Upper lobe of left lung (tissue), 6 donors: Measurements from ENCODE around the gene CBX2. TPM values are rescaled to one million over a fixed set of nuclear protein-coding genes. Genes with fewer than 3 reads are reported as not detected.

Experiments used
- ATAC-seq, 2 donors: fragments of 200-7000 bp; cut with Tn5 transposase; one replicate each; pipeline ENCODE4 v1.9.1; 2022; ENCODE audit warnings: mild to moderate bottlenecking in 2 of 2, moderate library complexity in 2 of 2; ENCODE audit not compliant: low FRiP score in 2 of 2
- DNase-seq, 2 donors: peaks; one replicate each; pipeline ENCODE4 v3.0.0-alpha.2; 2019 to 2020
- H3K27ac ChIP-seq, 4 donors: fragments of 200-600 bp; sonication (generic); one replicate each; pipeline ENCODE4 v1.5.1; 2016 to 2019
- H3K27me3 ChIP-seq, 4 donors: fragments of 200-600 bp; sonication (generic); one replicate each; pipeline ENCODE4 v1.5.1; 2017 to 2019
- H3K36me3 ChIP-seq, 4 donors: fragments of 200-600 bp; sonication (generic); one replicate each; pipeline ENCODE4 v1.5.1; 2016 to 2019
- H3K4me1 ChIP-seq, 4 donors: fragments of 200-600 bp; sonication (generic); one replicate each; pipeline ENCODE4 v1.5.1; 2018 to 2019
- H3K4me3 ChIP-seq, 4 donors: fragments of 200-600 bp; sonication (generic); one replicate each; pipeline ENCODE4 v1.5.1; 2017 to 2019; ENCODE audit warnings: mild to moderate bottlenecking in 2 of 4, moderate library complexity in 1 of 4
- H3K9me3 ChIP-seq, 4 donors: fragments of 200-600 bp; sonication (generic); one replicate each; pipeline ENCODE4 v1.5.1; 2018 to 2019
- EP300 ChIP-seq, 4 donors: sonication (generic); formaldehyde crosslinking; IDR thresholded peaks; one replicate each; pipeline ENCODE4 v1.5.1; 2017; ENCODE audit warnings: antibody characterized with exemption in 4 of 4, control low read depth in 2 of 4
- POLR2A ChIP-seq, 4 donors: fragments of 450-650 bp; IDR thresholded peaks; one replicate each; pipeline ENCODE4 v1.5.1; 2016 to 2017; ENCODE audit warnings: antibody characterized with exemption in 4 of 4, mild to moderate bottlenecking in 2 of 4
- POLR2AphosphoS5 ChIP-seq, 2 donors: sonication (generic); formaldehyde crosslinking; IDR thresholded peaks; one replicate each; pipeline ENCODE4 v1.5.1; 2017; ENCODE audit warnings: antibody characterized with exemption in 2 of 2
- WGBS, 2 donors: methylation state at CpG; one replicate each; pipeline ENCODE4 v1.1.5; 2017 to 2018; 5-methylcytosine and 5-hydroxymethylcytosine counted together
- total RNA-seq, 6 donors: library from RNA; depleted of rRNA in 4 of 6; stranded (reverse); fragments of >200 nt in 4 of 6; gene quantifications; one replicate each; pipeline versions ENCODE4 v1.1.0 to v1.2.1, GENCODE V29; 2016 to 2021
- TF ChIP-seq, protein P1 (sequence below), 6 experiments: fragments of 450-650 bp in 4 of 6; fragments of 200-600 bp in 2 of 6; sonication (generic) in 2 of 6; IDR thresholded peaks; one replicate each; pipeline ENCODE4 v1.5.1; 2016 to 2019; ENCODE audit warnings: antibody characterized with exemption in 6 of 6
- donor health status: DM: no; HTN: no; CAD: no; lungs with moderate emphysema.
- donor health status: DM: no; HTN: yes; CAD: no; lungs with severe emphysema.

The CBX2 gene
- total RNA-seq, 6 donors from 2014 or later: 0.89 to 4.7 (median 1.5) TPM

DNA sequence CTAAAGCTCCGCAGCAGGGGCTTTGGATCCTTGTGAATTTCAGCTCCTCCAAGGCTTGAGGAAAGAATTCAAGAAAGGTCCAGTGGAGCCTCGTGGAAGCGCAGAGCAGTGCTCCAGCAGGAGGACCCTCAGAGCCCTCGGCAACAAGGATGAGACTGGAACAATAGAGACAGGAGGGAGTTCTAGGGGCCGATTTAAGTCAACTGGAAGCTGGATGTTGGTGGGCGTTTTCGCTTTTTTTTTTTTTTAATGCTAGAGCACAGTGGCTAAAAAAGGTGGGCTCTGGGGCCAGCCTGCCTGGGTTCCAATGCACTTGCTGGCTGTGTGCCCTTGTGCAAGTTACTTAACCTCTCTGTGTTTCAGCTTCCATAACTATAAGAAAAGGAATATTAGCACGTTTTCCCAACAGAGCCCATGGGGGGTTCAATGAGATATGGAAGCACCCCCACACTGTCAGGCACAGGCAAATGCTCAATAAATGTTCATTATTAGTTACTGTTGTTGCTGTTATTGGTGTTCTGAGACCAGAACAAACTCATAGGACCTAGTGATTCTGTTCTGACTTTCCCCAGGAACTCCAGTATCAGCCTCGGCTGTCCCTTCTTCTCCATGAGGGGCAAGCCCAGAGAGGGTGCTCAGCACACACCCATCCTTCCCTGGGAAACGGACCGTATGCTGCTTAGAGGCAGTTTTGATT is 24.2 kb downstream of the CBX2 start:
- no peaks in the 10 kb centered on the region for H3K9me3 ChIP-seq
- DNase-seq (no peak), ATAC-seq (no peak)
- no peak overlapping the region for H3K27ac ChIP-seq
- H3K27me3 ChIP-seq: peaks cover 8 to 95% (median 80%) of the 10 kb centered on the region in 4 donors
- 17 to 20% methylated on average over 11 of the region's 11 CpGs for WGBS, 2 donors
- no peak overlapping the region for H3K4me3 ChIP-seq
- H3K4me1 ChIP-seq: peaks cover 48 to 65% (median 51%) of the 10 kb centered on the region in 4 donors
- no peak for TF ChIP-seq POLR2AphosphoS5 (IDR thresholded peaks at IDR 0.05)
- TF ChIP-seq POLR2A (IDR thresholded peaks at IDR 0.05): no peak
- TF ChIP-seq EP300 (IDR thresholded peaks at IDR 0.05): no peak
- TF ChIP-seq, protein P1, sequence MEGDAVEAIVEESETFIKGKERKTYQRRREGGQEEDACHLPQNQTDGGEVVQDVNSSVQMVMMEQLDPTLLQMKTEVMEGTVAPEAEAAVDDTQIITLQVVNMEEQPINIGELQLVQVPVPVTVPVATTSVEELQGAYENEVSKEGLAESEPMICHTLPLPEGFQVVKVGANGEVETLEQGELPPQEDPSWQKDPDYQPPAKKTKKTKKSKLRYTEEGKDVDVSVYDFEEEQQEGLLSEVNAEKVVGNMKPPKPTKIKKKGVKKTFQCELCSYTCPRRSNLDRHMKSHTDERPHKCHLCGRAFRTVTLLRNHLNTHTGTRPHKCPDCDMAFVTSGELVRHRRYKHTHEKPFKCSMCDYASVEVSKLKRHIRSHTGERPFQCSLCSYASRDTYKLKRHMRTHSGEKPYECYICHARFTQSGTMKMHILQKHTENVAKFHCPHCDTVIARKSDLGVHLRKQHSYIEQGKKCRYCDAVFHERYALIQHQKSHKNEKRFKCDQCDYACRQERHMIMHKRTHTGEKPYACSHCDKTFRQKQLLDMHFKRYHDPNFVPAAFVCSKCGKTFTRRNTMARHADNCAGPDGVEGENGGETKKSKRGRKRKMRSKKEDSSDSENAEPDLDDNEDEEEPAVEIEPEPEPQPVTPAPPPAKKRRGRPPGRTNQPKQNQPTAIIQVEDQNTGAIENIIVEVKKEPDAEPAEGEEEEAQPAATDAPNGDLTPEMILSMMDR (IDR thresholded peaks at IDR 0.05): no peak
- H3K36me3 ChIP-seq: no peaks in the 10 kb centered on the region

DNA sequence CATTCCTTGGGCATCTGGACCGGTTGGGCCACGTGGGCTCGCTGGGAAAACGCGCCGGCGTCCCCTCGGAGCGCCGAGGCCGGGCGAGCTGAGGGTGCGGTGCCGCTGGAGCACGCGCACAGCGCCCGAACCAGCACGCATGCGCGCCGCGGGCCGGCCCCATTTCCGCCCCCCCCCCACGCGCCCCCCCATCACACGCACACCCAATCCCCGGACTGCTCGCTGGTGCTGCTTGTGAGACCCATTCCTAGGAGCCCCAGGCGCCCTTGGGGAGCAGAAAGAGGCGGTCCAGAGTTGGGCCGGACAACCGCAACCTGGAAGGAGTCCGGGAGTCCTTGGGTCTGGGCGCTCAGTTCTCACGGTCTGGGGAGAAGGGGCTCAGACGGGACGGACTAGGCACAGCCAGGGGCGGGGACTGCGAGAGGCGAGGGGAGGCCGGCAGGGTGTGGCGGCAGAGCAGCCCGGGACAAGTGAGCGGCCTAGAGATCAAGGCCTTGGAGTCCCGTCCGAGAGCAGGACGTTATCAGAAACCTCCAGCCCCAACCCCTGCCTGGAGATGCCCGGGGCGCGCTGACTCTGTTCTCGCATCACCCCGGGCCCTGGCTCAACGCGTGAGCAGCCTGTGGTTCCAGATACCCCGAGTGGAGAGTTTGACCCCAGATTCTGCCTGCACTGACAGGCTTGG is 24.9 kb downstream of the CBX2 start:
- no peak overlapping the region for H3K4me3 ChIP-seq
- no peak for ATAC-seq
- H3K27ac ChIP-seq: no peak overlapping the region
- no peaks in the 10 kb centered on the region for H3K36me3 ChIP-seq
- no peaks in the 10 kb centered on the region for H3K9me3 ChIP-seq
- H3K4me1 ChIP-seq: peaks cover 46 to 59% (median 49%) of the 10 kb centered on the region in 4 donors
- no peak for TF ChIP-seq POLR2A (IDR thresholded peaks at IDR 0.05)
- WGBS, 2 donors: 0 to 9% methylated on average over 2 to 50 of the region's 57 CpGs
- peaks cover 8 to 99% (median 85%) of the 10 kb centered on the region in 4 donors for H3K27me3 ChIP-seq
- DNase-seq: peak in 1 of 2 donors; percentile 67

DNA sequence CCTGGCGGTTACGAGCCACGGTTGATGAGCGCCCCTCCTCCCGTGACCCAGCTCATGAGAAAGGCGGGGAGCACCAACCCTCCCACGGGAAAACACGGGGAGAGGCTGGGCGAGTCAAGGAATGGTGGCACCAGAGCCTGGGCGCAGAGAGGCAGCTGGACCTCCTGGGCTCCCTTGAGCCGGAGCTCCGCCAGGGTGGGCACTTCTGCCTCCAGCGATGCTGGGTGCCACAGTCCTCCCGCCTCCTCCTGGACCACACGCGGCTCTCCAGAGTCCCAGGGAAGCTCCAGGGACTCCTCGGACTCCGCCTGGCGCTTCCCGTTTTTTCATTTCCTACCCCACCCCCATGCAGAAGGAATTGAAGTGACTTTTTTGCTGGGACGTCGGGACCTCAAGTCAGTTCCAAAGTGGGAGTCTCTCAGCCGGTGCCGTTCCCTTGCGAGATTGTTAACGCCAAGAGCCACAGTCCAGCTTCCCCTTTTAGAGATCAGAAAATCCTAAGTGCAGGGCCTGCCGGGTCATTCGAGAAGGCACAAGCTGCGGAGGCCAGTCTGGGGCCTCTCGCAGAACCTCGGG is 25.6 kb downstream of the CBX2 start:
- Histone ChIP-seq H3K4me3 (no peak overlapping the region), H3K4me1 (peaks cover 39 to 53% (median 43%) of the 10 kb centered on the region in 4 donors), H3K36me3 (no peaks in the 10 kb centered on the region), H3K9me3 (no peaks in the 10 kb centered on the region), H3K27me3 (peaks cover 8 to 99% (median 85%) of the 10 kb centered on the region in 4 donors), H3K27ac (no peak overlapping the region)
- DNase-seq (peak in 1 of 2 donors; percentile 36), ATAC-seq (no peak)
- WGBS, 2 donors: 11 to 17% methylated on average over 14 to 24 of the region's 31 CpGs
- TF ChIP-seq POLR2A (IDR thresholded peaks at IDR 0.05): no peak
- TF ChIP-seq EP300 (IDR thresholded peaks at IDR 0.05): no peak
- TF ChIP-seq POLR2AphosphoS5 (IDR thresholded peaks at IDR 0.05): no peak
- TF ChIP-seq, protein P1 (IDR thresholded peaks at IDR 0.05): no peak

DNA sequence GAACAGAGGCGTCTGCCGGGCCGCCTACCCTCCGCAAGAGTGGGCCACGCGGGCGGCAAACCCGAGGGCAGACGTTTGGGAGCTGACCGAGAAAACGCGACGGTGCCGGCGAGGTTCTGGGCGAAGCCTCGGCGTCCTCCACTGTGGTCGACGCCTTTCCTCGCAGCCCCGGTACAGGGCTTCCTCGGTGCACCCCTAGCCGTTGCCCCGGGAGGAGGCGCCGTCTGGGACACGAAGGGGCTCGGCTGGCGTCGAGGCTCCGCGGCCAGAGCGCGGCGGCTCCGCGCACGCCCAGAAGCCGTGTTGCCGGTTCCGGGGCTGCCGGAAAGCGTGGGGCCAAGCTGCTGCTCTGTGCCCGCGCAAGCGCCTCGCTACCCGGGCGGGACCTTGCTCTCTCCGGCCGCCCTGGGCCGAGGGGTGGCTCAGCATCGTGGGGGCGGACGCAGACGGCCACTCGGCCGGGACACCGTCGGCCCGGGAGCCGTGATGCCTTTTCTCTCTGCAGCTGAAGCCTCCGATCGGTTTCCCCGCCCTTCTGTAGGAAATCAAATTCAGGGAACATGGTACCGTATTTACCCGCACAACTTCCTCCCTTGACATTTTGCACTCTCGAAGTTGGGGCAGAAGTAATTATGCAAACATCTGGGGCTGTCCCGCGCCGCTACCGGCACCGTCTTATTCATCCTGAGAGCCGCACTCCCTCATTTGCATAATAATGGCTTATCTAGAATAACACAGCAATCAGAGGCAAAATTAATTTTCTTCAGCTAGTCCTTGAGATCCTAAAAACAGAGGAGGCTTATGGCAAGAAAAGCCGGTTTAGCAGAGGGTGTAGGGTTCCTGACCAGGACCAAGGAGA is 26.3 kb downstream of the CBX2 start:
- DNase-seq (peak in 1 of 2 donors; percentile 88), ATAC-seq (peak in 1 of 2 donors; percentile 35)
- no peaks in the 10 kb centered on the region for H3K36me3 ChIP-seq
- H3K4me3 ChIP-seq: peak overlapping the region in 2 of 4 donors; percentile 14 to 19
- H3K27ac ChIP-seq: no peak overlapping the region
- H3K4me1 ChIP-seq: peaks cover 32 to 46% (median 37%) of the 10 kb centered on the region in 4 donors
- H3K27me3 ChIP-seq: peaks cover 8 to 98% (median 86%) of the 10 kb centered on the region in 4 donors
- no peaks in the 10 kb centered on the region for H3K9me3 ChIP-seq
- TF ChIP-seq, protein P1 (IDR thresholded peaks at IDR 0.05): no peak
- no peak for TF ChIP-seq EP300 (IDR thresholded peaks at IDR 0.05)
- no peak for TF ChIP-seq POLR2A (IDR thresholded peaks at IDR 0.05)
- TF ChIP-seq POLR2AphosphoS5 (IDR thresholded peaks at IDR 0.05): no peak
- 0 to 2% methylated on average over 27 to 31 of the region's 76 CpGs for WGBS, 2 donors
